NT2/D1 (cell line): ENCODE measurements around the gene SLC27A3.
"Not testable (repeated sequence)": the region's sequence is repeated elsewhere in the genome, so short reads cannot be mapped to it uniquely, and the experiment has no call there.

Experiments
- DNase-seq: peaks from one replicate; pipeline ENCODE4 v3.0.0-alpha.2; 2011; ENCODE audit warnings: low read depth, low spot score
- H3K27me3 ChIP-seq: 2 replicates; pipeline ENCODE4 v1.6.0; 2011; ENCODE audit warnings: mild to moderate bottlenecking; ENCODE audit not compliant: insufficient read length, insufficient read depth
- H3K36me3 ChIP-seq: 2 replicates; pipeline ENCODE4 v1.6.1; 2011; ENCODE audit warnings: mild to moderate bottlenecking, low read length, mixed read lengths; ENCODE audit not compliant: insufficient read depth, insufficient read length
- H3K4me1 ChIP-seq: 2 replicates; pipeline ENCODE4 v1.5.1; 2011; ENCODE audit not compliant: insufficient read depth, insufficient read length
- H3K4me3 ChIP-seq: 2 replicates; pipeline ENCODE4 v1.5.1; 2011; ENCODE audit warnings: low read depth; ENCODE audit not compliant: insufficient read length
- H3K9ac ChIP-seq: 2 replicates; pipeline ENCODE4 v1.6.0; 2011; ENCODE audit warnings: low read depth; ENCODE audit not compliant: insufficient read length
- H3K9me3 ChIP-seq: 2 replicates; pipeline ENCODE4 v1.5.1; 2011; ENCODE audit warnings: mild to moderate bottlenecking, low read length; ENCODE audit not compliant: insufficient read depth
- SUZ12 ChIP-seq: IDR thresholded peaks from 2 replicates; pipeline ENCODE4 v1.6.1; 2011; ENCODE audit not compliant: insufficient read length, insufficient read depth; ENCODE audit errors: extremely low read depth
- YY1 ChIP-seq: IDR thresholded peaks from 2 replicates; pipeline ENCODE4 v1.6.1; 2011; ENCODE audit not compliant: insufficient read length, insufficient read depth
- ZNF274 ChIP-seq: IDR thresholded peaks from 2 replicates; pipeline ENCODE4 v1.6.1; 2011; ENCODE audit warnings: mild to moderate bottlenecking, low read depth, low read length

The SLC27A3 gene

DNA sequence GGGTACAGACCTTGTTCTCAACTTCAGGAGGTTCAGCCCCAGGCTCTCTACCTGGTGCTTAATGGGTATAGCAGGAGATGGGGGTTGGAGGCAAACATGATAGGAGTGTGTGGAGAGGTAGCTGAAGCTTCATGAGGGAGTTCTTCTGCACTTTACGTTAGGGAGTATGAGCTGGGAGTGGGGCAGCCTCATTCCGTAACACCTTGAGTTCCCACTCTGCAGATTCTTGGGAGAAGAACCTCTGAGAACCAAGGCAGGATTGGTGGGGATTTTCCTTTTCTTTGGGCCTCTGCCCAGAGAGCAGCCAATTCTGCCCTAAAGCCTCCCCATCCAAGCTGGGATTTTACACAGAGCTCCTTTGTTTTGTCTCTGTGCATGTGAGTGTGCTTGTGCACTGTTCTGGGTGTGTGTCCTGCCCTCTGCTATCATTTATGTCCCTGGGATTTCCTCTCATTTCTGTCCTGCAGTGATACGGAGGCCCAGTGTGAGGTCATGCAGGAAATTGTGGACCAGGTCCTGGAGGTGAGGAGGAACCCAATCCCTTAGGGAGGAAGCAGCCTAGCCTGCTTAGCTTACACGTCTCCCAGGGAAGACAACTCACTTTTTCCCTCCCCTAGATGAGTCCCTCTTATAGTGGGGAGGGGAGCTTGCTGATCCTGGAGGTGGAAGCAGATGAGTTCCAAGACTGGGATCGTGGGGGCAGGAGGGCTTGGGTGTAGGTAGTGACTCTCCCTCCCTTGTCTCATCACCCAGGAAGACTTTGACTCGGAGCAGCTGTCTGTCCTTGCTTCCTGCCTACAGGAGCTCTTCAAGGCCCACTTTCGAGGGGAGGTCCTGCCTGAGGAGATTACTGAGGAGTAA, 11.6 kb upstream of the SLC27A3 start:
- Histone ChIP-seq H3K36me3 (peaks cover 83% of the 10 kb centered on the region), H3K9me3 (no peaks in the 10 kb centered on the region)
- no peak for DNase-seq

GRCh38 chr1:153764310-153764709, 10.9 kb upstream of the SLC27A3 start:
- no peak overlapping the region for H3K9ac ChIP-seq
- no peaks in the 10 kb centered on the region for H3K9me3 ChIP-seq
- H3K36me3 ChIP-seq, result peaks cover 83% of the 10 kb centered on the region
- H3K27me3 ChIP-seq, result no peaks in the 10 kb centered on the region
- no peaks in the 10 kb centered on the region for H3K4me1 ChIP-seq
- H3K4me3 ChIP-seq, result no peak overlapping the region
- no peak for TF ChIP-seq SUZ12
- no peak for TF ChIP-seq YY1
- DNase-seq, result no peak

More for the DNA sequence above, 11.6 kb upstream of the SLC27A3 start:
- Histone ChIP-seq H3K27me3 (no peaks in the 10 kb centered on the region), H3K4me1 (no peaks in the 10 kb centered on the region), H3K9ac (no peak overlapping the region), H3K4me3 (no peak overlapping the region)
- TF ChIP-seq SUZ12 (no peak), YY1 (no peak)

- not testable (repeated sequence) for DNase-seq, H3K4me1 ChIP-seq, H3K9me3 ChIP-seq, H3K4me3 ChIP-seq, H3K27me3 ChIP-seq, H3K9ac ChIP-seq
- H3K36me3 ChIP-seq, result peaks cover 84% of the 10 kb centered on the region
Observed at GRCh38 chr1:153766663-153767062, 8.5 kb upstream of the SLC27A3 start.

DNA sequence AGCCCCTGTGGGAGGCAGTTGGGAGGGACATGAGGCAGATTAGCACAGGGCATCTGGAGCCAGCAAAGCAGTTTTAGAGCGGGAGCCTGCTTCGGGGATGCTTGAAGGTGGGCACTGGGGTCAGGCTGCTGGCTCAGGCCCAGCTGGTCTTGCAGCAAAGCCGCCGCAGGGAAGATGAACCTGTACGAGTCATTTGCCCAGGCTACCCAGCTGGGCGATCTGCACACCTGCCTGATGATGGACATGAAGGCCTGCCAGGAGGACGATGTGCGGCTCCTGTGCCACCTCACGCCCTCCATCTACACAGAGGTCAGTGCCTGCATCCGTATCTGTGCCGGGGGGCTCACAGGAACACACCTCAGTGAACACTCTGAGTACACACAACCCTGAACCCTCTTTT, 7.7 kb upstream of the SLC27A3 start:
- Histone ChIP-seq H3K4me1 (peaks cover 10% of the 10 kb centered on the region), H3K36me3 (peaks cover 86% of the 10 kb centered on the region), H3K4me3 (no peak overlapping the region), H3K27me3 (no peaks in the 10 kb centered on the region), H3K9ac (no peak overlapping the region), H3K9me3 (no peaks in the 10 kb centered on the region)
- DNase-seq, result no peak
- no peak for TF ChIP-seq YY1
- no peak for TF ChIP-seq ZNF274
- TF ChIP-seq SUZ12, result no peak

GRCh38 chr1:153768316-153769181, 6.7 kb upstream of the SLC27A3 start:
- H3K9ac ChIP-seq, result no peak overlapping the region
- no peak for TF ChIP-seq YY1
- TF ChIP-seq SUZ12, result no peak
- TF ChIP-seq ZNF274, result no peak
- peaks cover 15% of the 10 kb centered on the region for H3K4me1 ChIP-seq

DNA sequence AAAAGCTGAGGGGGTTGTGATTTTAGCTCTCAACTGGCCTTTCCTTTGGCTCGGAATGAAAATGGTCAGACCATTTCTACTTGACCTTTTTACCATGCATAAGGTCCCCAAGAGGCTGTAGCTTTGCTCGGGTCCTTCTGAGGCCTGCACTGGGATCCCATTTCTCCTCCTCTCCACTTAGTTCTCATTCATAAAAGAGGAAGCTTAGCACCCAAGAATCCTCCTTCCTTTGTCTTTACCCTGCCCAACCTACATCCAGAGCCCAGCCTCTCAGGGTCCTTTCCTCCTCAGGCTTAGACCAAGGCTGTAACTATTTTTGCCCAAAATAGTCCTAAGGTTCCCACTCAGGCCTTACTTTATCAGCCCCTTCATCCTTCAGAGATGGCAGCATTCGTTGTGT, 6.0 kb upstream of the SLC27A3 start:
- Histone ChIP-seq H3K4me1 (peaks cover 20% of the 10 kb centered on the region), H3K27me3 (no peaks in the 10 kb centered on the region), H3K9me3 (no peaks in the 10 kb centered on the region), H3K4me3 (no peak overlapping the region), H3K9ac (no peak overlapping the region), H3K36me3 (peaks cover 86% of the 10 kb centered on the region)
- no peak for DNase-seq
- TF ChIP-seq SUZ12, result no peak
- no peak for TF ChIP-seq ZNF274

More at GRCh38 chr1:153768316-153769181, 6.7 kb upstream of the SLC27A3 start:
- Histone ChIP-seq H3K36me3 (peaks cover 86% of the 10 kb centered on the region), H3K27me3 (no peaks in the 10 kb centered on the region), H3K9me3 (no peaks in the 10 kb centered on the region), H3K4me3 (no peak overlapping the region)
- no peak for DNase-seq

- DNase-seq, result no peak
- Histone ChIP-seq H3K9ac (no peak overlapping the region), H3K36me3 (peaks cover 78% of the 10 kb centered on the region), H3K9me3 (no peaks in the 10 kb centered on the region), H3K4me1 (peaks cover 20% of the 10 kb centered on the region), H3K27me3 (no peaks in the 10 kb centered on the region), H3K4me3 (no peak overlapping the region)
- TF ChIP-seq ZNF274 (no peak), YY1 (no peak), SUZ12 (no peak)
Observed at GRCh38 chr1:153770797-153771196, 4.4 kb upstream of the SLC27A3 start.
